Endometrium (tissue), 2 donors: ENCODE data around the gene HAVCR1.

ENCODE experiments used
- FAIRE-seq: peaks from 2 replicates; lab custom pipeline; 2012; peaks lifted over from hg19 to GRCh38; lab: Jason Lieb, UNC
- donor health status: control.
- donor health status: control.

The HAVCR1 gene

GRCh38 chr5:156991714-156992113 lies 67.2 kb downstream of the HAVCR1 start:
- no peak for FAIRE-seq

GRCh38 chr5:156984064-156984463 lies 74.9 kb downstream of the HAVCR1 start:
- FAIRE-seq, result no peak

- no peak for FAIRE-seq
These were observed 77.4 kb downstream of the HAVCR1 start for GRCh38 chr5:156981481-156981880.
